ENCODE results near the gene RTN4IP1. TPM values are rescaled to one million over a fixed set of nuclear protein-coding genes. Genes with fewer than 3 reads are reported as not detected.
"Not testable (repeated sequence)": the region's sequence is repeated elsewhere in the genome, so short reads cannot be mapped to it uniquely, and the experiment has no call there.

Gene RTN4IP1
- total RNA-seq, 1 experiment from 2014 or later: 11.2 TPM

GRCh38 chr6:106549521-106549920, 79.8 kb downstream of the RTN4IP1 start:
- intact Hi-C loops (cut with micrococcal nuclease; ENCODE audit: unreplicated experiment): loop anchor here (2.0 kb wide), 1 partner anchor 37 kb away; no protein-coding TSS in a partner anchor
- no peak for DNase-seq
- no peaks in the 10 kb centered on the region for H3K9me3 Mint-ChIP-seq (ENCODE audit: unreplicated experiment)
- H3K4me1 ChIP-seq: peaks cover 30% of the 10 kb centered on the region
- no peaks in the 10 kb centered on the region for H3K27me3 Mint-ChIP-seq (ENCODE audit: insufficient read depth, unreplicated experiment)
- no peaks in the 10 kb centered on the region; the same call in 1 of the 2 replicates for H3K36me3 ChIP-seq (ENCODE audit: control insufficient read depth, insufficient read depth, low read length)
- H3K4me3 Mint-ChIP-seq (ENCODE audit: unreplicated experiment): no peak overlapping the region
- POLR2A ChIA-PET: no interaction called here
- no peaks in the 10 kb centered on the region for H3K36me3 Mint-ChIP-seq (ENCODE audit: insufficient read depth, unreplicated experiment)
- CTCF ChIA-PET: no interaction called here
- no peak overlapping the region for H3K4me3 ChIP-seq (ENCODE audit: low read depth, low read length)
- H3K4me1 Mint-ChIP-seq (ENCODE audit: low read depth, unreplicated experiment): peaks cover 22% of the 10 kb centered on the region
- H3K27me3 ChIP-seq (replicated peaks; ENCODE audit: control insufficient read depth, insufficient read depth, low read length): no peaks in the 10 kb centered on the region
- no TSS peak for BruUV-seq (replicated peaks)
- no peak for TF ChIP-seq CTCF (IDR thresholded peaks at IDR 0.05; ENCODE audit: insufficient read depth in 1 of 2, low read depth in 1 of 2, low read length in 1 of 2, severe bottlenecking in 1 of 2, unreplicated experiment in 1 of 2)
- H3K9me3 ChIP-seq: no peaks in the 10 kb centered on the region
- no peak overlapping the region for H3K27ac Mint-ChIP-seq (ENCODE audit: unreplicated experiment)

GRCh38 chr6:106548926-106549455, 80.3 kb downstream of the RTN4IP1 start:
- H3K36me3 ChIP-seq (ENCODE audit: control insufficient read depth, insufficient read depth, low read length); DNase-seq; H3K4me3 Mint-ChIP-seq (ENCODE audit: unreplicated experiment); H3K4me3 ChIP-seq (ENCODE audit: low read depth, low read length); POLR2A ChIA-PET; BruUV-seq (replicated peaks); CTCF ChIA-PET; H3K27ac Mint-ChIP-seq (ENCODE audit: unreplicated experiment); H3K36me3 Mint-ChIP-seq (ENCODE audit: insufficient read depth, unreplicated experiment); H3K27me3 ChIP-seq (replicated peaks; ENCODE audit: control insufficient read depth, insufficient read depth, low read length); H3K9me3 ChIP-seq; H3K27me3 Mint-ChIP-seq (ENCODE audit: insufficient read depth, unreplicated experiment); H3K9me3 Mint-ChIP-seq (ENCODE audit: unreplicated experiment): not testable (repeated sequence)
- H3K4me1 ChIP-seq: peaks cover 30% of the 10 kb centered on the region
- intact Hi-C loops (cut with micrococcal nuclease; ENCODE audit: unreplicated experiment): loop anchor here (2.0 kb wide), 1 partner anchor 36 kb away; no protein-coding TSS in a partner anchor
- H3K4me1 Mint-ChIP-seq (ENCODE audit: low read depth, unreplicated experiment): peaks cover 22% of the 10 kb centered on the region

GRCh38 chr6:106547601-106548453, 81.5 kb downstream of the RTN4IP1 start:
- H3K4me1 Mint-ChIP-seq (ENCODE audit: low read depth, unreplicated experiment): peaks cover 22% of the 10 kb centered on the region
- no peak for TF ChIP-seq CTCF (IDR thresholded peaks at IDR 0.05; ENCODE audit: insufficient read depth in 1 of 2, low read depth in 1 of 2, low read length in 1 of 2, severe bottlenecking in 1 of 2, unreplicated experiment in 1 of 2)
- H3K36me3 ChIP-seq (ENCODE audit: control insufficient read depth, insufficient read depth, low read length): no peaks in the 10 kb centered on the region
- no peaks in the 10 kb centered on the region for H3K9me3 Mint-ChIP-seq (ENCODE audit: unreplicated experiment)
- H3K4me3 ChIP-seq (ENCODE audit: low read depth, low read length): no peak overlapping the region
- no peaks in the 10 kb centered on the region for H3K27me3 Mint-ChIP-seq (ENCODE audit: insufficient read depth, unreplicated experiment)
- CTCF ChIA-PET: no interaction called here
- peak overlapping the region; percentile 69 for H3K27ac Mint-ChIP-seq (ENCODE audit: unreplicated experiment)
- DNase-seq: peak; percentile 69 to 77
- no peaks in the 10 kb centered on the region for H3K9me3 ChIP-seq
- peaks cover 9% of the 10 kb centered on the region for H3K36me3 Mint-ChIP-seq (ENCODE audit: insufficient read depth, unreplicated experiment)
- POLR2A ChIA-PET: no interaction called here
- H3K27me3 ChIP-seq (replicated peaks; ENCODE audit: control insufficient read depth, insufficient read depth, low read length): no peaks in the 10 kb centered on the region
- peaks cover 30% of the 10 kb centered on the region for H3K4me1 ChIP-seq
- peak overlapping the region; percentile 58 for H3K4me3 Mint-ChIP-seq (ENCODE audit: unreplicated experiment)
- TSS peak; percentile 12 for BruUV-seq (replicated peaks)
- intact Hi-C loops (cut with micrococcal nuclease; ENCODE audit: unreplicated experiment): loop anchor here (2.0 kb wide), 1 partner anchor 35 kb away; no protein-coding TSS in a partner anchor
